Measurements from ENCODE around the gene TOR4A. TPM values are rescaled to one million over a fixed set of nuclear protein-coding genes. Genes with fewer than 3 reads are reported as not detected.

Gene TOR4A
- total and polyA plus RNA-seq, 9 of the 15 experiments (the other 6 are each of a cell fraction or from before 2014, with no cell fraction given) = 3.9 to 49.2 (median 8.8) TPM

GRCh38 chr9:137277329-137278041 is at the start of gene TOR4A (continued):
- no peak; the same call in 1 of the 2 replicates for TF ChIP-seq TCF3 (CRISPR knock-in tag; IDR thresholded peaks at IDR 0.05)
- peak; percentile 44; the same call in 1 of the 2 replicates for TF ChIP-seq TCF7 (IDR thresholded peaks at IDR 0.05; ENCODE audit: borderline replicate concordance)
- peak; percentile 47 for TF ChIP-seq ATF3 (IDR thresholded peaks at IDR 0.05)
- TF ChIP-seq ATF3 (CRISPR knock-in tag; conservative IDR thresholded peaks at IDR 0.05) = no peak
- 0 out of 2 replicates have a peak, but pooled peaks have one; percentile 21 for TF ChIP-seq CBX1 (IDR thresholded peaks at IDR 0.05; ENCODE audit: low read depth)
- TF ChIP-seq JUNB (CRISPR knock-in tag; conservative IDR thresholded peaks at IDR 0.05) = no peak
- no peak for TF ChIP-seq SIRT6 (IDR thresholded peaks at IDR 0.05; ENCODE audit: low read depth, low read length)
- peak; percentile 64; the same call in 1 of the 2 replicates for TF ChIP-seq HDAC2 (IDR thresholded peaks at IDR 0.05)
- TF ChIP-seq PHF8 (IDR thresholded peaks at IDR 0.05; ENCODE audit: borderline replicate concordance, low read length) = peak; percentile 58; the same call in 1 of the 2 replicates
- TF ChIP-seq ZNF584 (CRISPR knock-in tag; IDR thresholded peaks at IDR 0.05; ENCODE audit: low read depth) = 0 out of 2 replicates have a peak, but pooled peaks have one; percentile 38
- TF ChIP-seq LEF1 (IDR thresholded peaks at IDR 0.05) = peak; percentile 83
- no peak for TF ChIP-seq ATF1 (CRISPR knock-in tag; IDR thresholded peaks at IDR 0.05)
- peak; percentile 59 for TF ChIP-seq ATF1 (tag; IDR thresholded peaks at IDR 0.05)
- TF ChIP-seq RNF219 (CRISPR knock-in tag; IDR thresholded peaks at IDR 0.05) = no peak
- TF ChIP-seq TAF1 (IDR thresholded peaks at IDR 0.05; ENCODE audit: control insufficient read depth, extremely low read depth, insufficient read depth, low read length, severe bottlenecking) = peak; percentile 77
- no peak; the same call in 1 of the 2 replicates for TF ChIP-seq CREB3L1 (IDR thresholded peaks at IDR 0.05; ENCODE audit: borderline replicate concordance, low read depth)
- peak in 1 of 2 experiments; percentile 39; a peak in 2 of 4 replicates for TF ChIP-seq NONO (IDR thresholded peaks at IDR 0.05; ENCODE audit: low read depth in 2 of 2, low read length in 1 of 2)
- TF ChIP-seq POLR2A (conservative IDR thresholded peaks at IDR 0.05) = peak; percentile 85
- no peak for TF ChIP-seq ZNF696 (CRISPR knock-in tag; conservative IDR thresholded peaks at IDR 0.05)
- TF ChIP-seq MYC (IDR thresholded peaks at IDR 0.05; ENCODE audit: low read depth, low read length) = peak; percentile 35
- no peak for TF ChIP-seq MYC (CRISPR knock-in tag; IDR thresholded peaks at IDR 0.05; ENCODE audit: borderline replicate concordance, low read depth)
- TF ChIP-seq RBM25 (IDR thresholded peaks at IDR 0.05; ENCODE audit: low read depth, low read length, severe bottlenecking) = no peak
- TF ChIP-seq NFRKB (IDR thresholded peaks at IDR 0.05; ENCODE audit: low read depth) = peak; percentile 54; the same call in 1 of the 2 replicates
- no peak for TF ChIP-seq MCM2 (IDR thresholded peaks at IDR 0.05; ENCODE audit: low read depth)
- no peak for TF ChIP-seq EZH2 (IDR thresholded peaks at IDR 0.05; ENCODE audit: borderline replicate concordance, low read depth, low read length)
- TF ChIP-seq ZNF507 (tag; conservative IDR thresholded peaks at IDR 0.05) = no peak
